WTC11 (cell line): ENCODE data around the gene MBIP.

ENCODE experiments used
- ATF3 ChIP-seq: sonication (generic); formaldehyde crosslinking; conservative IDR thresholded peaks from 2 replicates; pipeline ENCODE4 v1.8.1; 2022; ENCODE audit warnings: mild to moderate bottlenecking, missing genetic modification reagents
- CTCF ChIP-seq: fragments of 200-600 bp; IDR thresholded peaks from 2 replicates; pipeline ENCODE4 v1.8.0; 2022; ENCODE audit warnings: antibody characterized with exemption
- NR1H2 ChIP-seq: sonication (generic); formaldehyde crosslinking; IDR thresholded peaks from 2 replicates; pipeline ENCODE4 v1.9.0; 2021; ENCODE audit warnings: mild to moderate bottlenecking, moderate library complexity, missing genetic modification reagents
- NR2C2 ChIP-seq: sonication (generic); formaldehyde crosslinking; IDR thresholded peaks from 2 replicates; pipeline ENCODE4 v1.8.0; 2022; ENCODE audit warnings: mild to moderate bottlenecking, missing genetic modification reagents
- STAT6 ChIP-seq: sonication (generic); formaldehyde crosslinking; conservative IDR thresholded peaks from 2 replicates; pipeline ENCODE4 v1.8.1; 2023; ENCODE audit warnings: mild to moderate bottlenecking, low read depth, missing genetic modification reagents, moderate library complexity

- TF ChIP-seq STAT6 (CRISPR knock-in tag) = no peak
- no peak for TF ChIP-seq CTCF
- no peak for TF ChIP-seq ATF3 (CRISPR knock-in tag)
- no peak for TF ChIP-seq NR1H2
- no peak for TF ChIP-seq NR2C2 (CRISPR knock-in tag)
These were observed 502 bp upstream of the MBIP start for GRCh38 chr14:36320897-36321381.
